SH-SY5Y (cell line): ENCODE data around the gene UBR4.

ENCODE experiments used
- GATA2 ChIP-seq: IDR thresholded peaks from 2 replicates; pipeline ENCODE4 v1.6.1; 2011; ENCODE audit warnings: mild to moderate bottlenecking, low read depth, low read length
- GATA3 ChIP-seq: IDR thresholded peaks from 2 replicates; pipeline ENCODE4 v1.6.1; 2011; ENCODE audit warnings: low read depth, mild to moderate bottlenecking, low read length, moderate library complexity

UBR4 gene

GRCh38 chr1:19045898-19046880, 163.9 kb downstream of the UBR4 start:
- no peak for TF ChIP-seq GATA2
- no peak for TF ChIP-seq GATA3

- no peak for TF ChIP-seq GATA3
- no peak for TF ChIP-seq GATA2
Measured at GRCh38 chr1:19044975-19045831, 164.9 kb downstream of the UBR4 start.

- TF ChIP-seq GATA3 = no peak
Measured at GRCh38 chr1:19044471-19044870, 165.6 kb downstream of the UBR4 start.

GRCh38 chr1:19043579-19044443, 166.3 kb downstream of the UBR4 start:
- no peak for TF ChIP-seq GATA2
- no peak for TF ChIP-seq GATA3

GRCh38 chr1:19042675-19043578, 167.1 kb downstream of the UBR4 start:
- no peak for TF ChIP-seq GATA2
- TF ChIP-seq GATA3 = no peak

GRCh38 chr1:19040010-19040680, 169.9 kb downstream of the UBR4 start:
- TF ChIP-seq GATA3 (no peak), GATA2 (no peak)

- TF ChIP-seq GATA3 (no peak), GATA2 (no peak)
Measured at GRCh38 chr1:19038732-19039131, 171.3 kb downstream of the UBR4 start.

- TF ChIP-seq GATA2 (no peak), GATA3 (no peak)
Measured at GRCh38 chr1:19038096-19038495, 172.0 kb downstream of the UBR4 start.

GRCh38 chr1:19037659-19038058, 172.4 kb downstream of the UBR4 start:
- TF ChIP-seq GATA3 (no peak), GATA2 (no peak)

- TF ChIP-seq GATA2 (no peak), GATA3 (no peak)
Measured at GRCh38 chr1:19036813-19037605, 173.1 kb downstream of the UBR4 start.

GRCh38 chr1:19036041-19036812, 173.8 kb downstream of the UBR4 start:
- TF ChIP-seq GATA3 (no peak), GATA2 (no peak)
